ENCODE data around the gene MARCHF2.
A peak's percentile ranks its signal among the peaks of the same experiment; 100 is the strongest.
"Not testable (repeated sequence)": the region's sequence is repeated elsewhere in the genome, so short reads cannot be mapped to it uniquely, and the experiment has no call there.

Gene MARCHF2, protein sequence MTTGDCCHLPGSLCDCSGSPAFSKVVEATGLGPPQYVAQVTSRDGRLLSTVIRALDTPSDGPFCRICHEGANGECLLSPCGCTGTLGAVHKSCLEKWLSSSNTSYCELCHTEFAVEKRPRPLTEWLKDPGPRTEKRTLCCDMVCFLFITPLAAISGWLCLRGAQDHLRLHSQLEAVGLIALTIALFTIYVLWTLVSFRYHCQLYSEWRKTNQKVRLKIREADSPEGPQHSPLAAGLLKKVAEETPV

DNA sequence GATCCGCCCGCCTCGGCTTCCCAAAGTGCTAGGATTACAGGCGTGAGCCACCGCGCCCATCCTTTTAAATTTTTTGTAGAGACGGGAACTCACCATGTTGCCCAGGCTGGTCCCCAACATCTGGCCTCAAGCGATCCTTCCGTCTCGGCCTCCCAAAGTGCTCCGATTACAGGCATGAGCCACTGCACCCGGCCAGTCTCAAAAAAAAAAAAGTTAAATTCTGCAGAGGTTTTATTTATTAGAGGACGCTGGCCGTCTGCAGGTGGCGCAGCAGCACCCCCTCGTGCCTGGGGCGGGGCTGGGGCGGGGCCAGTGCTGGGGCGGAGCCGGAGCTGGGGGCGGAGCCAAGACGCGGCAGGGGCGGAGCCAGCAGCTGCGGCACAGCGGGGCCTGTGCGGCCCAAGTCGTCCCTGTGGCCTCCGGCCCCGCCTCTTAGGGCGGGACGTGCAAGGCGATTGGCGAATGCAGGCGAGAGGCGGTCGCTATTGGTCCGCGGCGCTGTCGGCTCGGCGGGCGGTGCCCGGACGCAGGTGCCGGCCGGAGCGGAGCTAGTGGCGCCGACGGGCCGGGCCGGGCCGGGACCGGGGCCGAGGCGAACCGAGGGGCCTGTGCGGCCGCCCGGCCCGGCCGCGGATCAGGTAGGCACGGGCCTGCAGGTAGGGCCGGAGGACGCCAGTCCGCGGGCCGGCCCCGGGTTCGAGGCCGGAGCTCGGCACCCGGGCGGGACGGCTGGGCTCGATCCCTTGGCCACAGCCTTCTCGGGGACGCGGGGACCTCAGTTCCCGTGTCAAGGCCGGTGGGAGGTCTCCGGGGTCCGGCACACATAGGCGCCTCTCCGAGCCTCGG lies at the start of gene MARCHF2:
Gene MARCHF2 (plus strand): TSS at position 523 of the 846 bp plus-strand sequence. CDS start 8,536 bp downstream, outside the sequence.
- DNase-seq (ENCODE audit: extremely low read depth in 1 of 2, low read depth in 1 of 2) = peak; percentile 91 to 95

DNA sequence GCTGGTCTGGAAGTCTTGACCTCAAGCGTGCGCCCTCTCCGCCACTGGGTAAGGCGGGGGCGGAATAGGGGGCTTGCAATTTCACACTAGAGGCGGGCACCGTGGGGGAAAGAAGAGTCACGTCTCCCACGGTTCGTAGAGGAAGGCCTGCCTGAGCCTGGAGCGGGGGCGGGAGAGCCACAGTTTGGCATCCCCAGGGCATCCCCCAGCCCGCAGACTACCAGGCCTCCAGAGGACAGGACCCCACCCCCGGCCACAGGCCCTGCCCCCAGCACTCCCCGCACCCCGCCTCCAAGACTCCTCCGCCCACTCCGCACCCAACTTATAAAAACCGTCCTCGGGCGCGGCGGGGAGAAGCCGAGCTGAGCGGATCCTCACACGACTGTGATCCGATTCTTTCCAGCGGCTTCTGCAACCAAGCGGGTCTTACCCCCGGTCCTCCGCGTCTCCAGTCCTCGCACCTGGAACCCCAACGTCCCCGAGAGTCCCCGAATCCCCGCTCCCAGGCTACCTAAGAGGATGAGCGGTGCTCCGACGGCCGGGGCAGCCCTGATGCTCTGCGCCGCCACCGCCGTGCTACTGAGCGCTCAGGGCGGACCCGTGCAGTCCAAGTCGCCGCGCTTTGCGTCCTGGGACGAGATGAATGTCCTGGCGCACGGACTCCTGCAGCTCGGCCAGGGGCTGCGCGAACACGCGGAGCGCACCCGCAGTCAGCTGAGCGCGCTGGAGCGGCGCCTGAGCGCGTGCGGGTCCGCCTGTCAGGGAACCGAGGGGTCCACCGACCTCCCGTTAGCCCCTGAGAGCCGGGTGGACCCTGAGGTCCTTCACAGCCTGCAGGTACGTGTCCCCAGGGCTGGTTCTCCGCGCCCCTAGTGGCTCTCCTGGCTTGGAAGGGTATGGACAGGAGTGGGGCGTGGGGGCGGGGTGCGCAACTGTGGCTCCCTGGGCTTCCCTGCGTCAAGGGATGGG lies 49.0 kb upstream of the MARCHF2 start, which contains the start of gene ANGPTL4:
Gene ANGPTL4 (plus strand): TSS at position 353 of the 969 bp plus-strand sequence. CDS start 167 bp downstream, at position 520.
- peak; percentile 37 to 60 for DNase-seq (ENCODE audit: extremely low read depth in 1 of 2, low read depth in 1 of 2)

DNA sequence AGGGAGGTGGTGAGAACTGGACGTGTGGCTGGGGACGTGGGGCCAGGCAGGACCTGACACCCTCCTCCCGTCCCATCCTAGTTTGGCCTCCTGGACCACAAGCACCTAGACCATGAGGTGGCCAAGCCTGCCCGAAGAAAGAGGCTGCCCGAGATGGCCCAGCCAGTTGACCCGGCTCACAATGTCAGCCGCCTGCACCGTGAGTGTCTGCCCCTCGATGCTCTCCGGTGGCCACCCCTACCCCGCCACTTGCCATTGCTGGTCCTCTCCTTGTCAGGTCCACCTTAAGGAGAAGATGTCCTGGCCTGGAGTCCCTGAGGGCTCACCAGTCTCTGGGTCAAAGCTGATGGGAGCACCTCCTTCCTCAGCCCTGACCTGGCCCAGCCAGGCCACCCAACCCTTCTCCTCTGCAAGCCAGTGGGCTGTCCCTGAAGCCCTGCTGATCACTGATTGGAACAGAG lies 47.0 kb upstream of the MARCHF2 start:
- no peak for DNase-seq (ENCODE audit: extremely low read depth in 1 of 2, low read depth in 1 of 2)

DNA sequence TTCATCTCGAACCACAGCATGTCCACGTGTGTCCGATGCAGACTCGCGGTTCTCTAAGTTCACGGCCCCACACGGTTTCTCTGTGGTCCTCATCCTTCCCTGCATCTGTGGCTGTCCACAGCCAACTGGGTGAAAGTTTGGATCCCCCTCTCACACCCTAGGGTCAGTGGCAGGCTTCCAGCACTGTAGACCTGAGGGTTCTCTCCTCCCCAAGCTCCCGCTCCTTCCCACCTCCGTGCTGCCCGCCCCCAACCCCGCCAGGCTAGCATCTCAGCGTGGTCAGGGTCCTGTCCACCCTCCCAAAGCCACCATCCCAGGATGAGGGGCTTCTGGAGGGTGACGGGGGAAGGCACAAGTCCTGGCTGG lies 46.2 kb upstream of the MARCHF2 start:
- no peak for DNase-seq (ENCODE audit: extremely low read depth in 1 of 2, low read depth in 1 of 2)

DNA sequence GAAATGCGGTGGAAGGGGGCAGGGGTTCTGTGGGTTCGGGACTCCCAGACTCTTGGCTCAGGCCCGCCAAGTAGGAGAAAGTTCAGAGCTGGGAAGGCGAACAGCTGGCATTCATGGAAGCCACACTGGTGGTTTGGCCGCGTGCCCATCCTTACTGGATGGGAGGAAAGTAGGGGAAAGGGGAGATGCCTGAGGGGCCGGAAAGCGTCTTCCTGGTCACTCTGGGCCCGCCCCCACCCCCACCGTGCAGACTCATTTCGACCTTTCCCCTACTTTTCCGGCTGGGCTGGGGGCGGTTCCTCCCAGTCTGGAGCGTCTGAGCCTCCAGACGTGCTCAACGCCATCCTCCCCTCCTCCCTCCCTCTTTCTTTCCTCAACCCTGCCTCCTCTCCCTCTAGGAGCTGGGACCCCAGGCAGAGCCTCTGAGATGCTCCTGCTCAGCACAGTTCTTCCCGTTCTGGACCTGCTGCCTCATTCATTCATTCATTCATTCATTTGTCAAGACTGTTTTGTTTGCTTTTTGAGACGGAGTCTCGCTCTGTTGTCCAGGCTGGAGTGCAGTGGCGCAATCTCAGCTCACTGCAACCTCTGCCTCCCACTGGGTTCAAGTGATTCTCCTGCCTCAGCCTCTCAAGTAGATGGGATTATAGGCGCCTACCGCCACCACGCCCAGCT lies 45.6 kb upstream of the MARCHF2 start:
- no peak for DNase-seq (ENCODE audit: extremely low read depth in 1 of 2, low read depth in 1 of 2)

DNA sequence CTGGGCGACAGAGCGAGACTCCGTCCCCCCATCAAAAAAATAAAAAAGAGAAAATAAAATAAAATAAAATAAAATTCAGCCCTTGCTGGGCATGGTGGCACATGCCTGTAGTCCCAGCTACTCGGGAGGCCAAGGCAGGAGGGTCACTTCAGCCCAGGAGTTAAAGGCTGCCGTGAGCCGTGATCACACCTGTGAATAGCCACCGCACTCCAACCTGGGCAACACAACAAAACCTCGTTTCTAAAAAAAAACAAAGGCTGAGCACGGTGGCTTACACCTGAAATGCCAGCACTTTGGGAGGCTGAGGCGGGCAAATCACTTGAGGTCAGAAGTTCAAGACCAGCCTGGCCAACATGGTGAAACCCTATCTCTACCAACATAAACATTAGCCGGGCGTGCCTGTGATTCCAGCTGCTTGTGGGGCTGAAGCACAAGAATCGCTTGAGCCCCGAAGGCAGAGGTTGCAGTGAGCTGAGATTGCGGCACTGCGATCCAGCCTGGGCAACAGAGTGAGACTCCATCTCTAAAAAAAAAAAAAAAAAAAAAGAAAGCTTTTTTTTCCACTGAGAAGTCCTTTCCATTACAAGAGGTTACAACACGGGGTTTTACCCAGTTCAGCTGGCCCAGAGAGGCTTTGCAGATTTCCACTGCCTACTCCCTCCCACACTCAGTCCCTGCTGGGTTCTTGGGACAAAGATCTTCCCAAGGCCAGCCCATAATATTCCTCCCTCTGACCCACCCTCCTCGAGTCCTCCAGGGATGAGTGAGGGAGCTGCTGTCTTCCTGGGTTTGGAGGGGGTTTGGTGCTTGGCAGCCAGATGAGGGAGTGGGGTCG lies 42.7 kb upstream of the MARCHF2 start:
- no peak for DNase-seq (ENCODE audit: extremely low read depth in 1 of 2, low read depth in 1 of 2)

DNA sequence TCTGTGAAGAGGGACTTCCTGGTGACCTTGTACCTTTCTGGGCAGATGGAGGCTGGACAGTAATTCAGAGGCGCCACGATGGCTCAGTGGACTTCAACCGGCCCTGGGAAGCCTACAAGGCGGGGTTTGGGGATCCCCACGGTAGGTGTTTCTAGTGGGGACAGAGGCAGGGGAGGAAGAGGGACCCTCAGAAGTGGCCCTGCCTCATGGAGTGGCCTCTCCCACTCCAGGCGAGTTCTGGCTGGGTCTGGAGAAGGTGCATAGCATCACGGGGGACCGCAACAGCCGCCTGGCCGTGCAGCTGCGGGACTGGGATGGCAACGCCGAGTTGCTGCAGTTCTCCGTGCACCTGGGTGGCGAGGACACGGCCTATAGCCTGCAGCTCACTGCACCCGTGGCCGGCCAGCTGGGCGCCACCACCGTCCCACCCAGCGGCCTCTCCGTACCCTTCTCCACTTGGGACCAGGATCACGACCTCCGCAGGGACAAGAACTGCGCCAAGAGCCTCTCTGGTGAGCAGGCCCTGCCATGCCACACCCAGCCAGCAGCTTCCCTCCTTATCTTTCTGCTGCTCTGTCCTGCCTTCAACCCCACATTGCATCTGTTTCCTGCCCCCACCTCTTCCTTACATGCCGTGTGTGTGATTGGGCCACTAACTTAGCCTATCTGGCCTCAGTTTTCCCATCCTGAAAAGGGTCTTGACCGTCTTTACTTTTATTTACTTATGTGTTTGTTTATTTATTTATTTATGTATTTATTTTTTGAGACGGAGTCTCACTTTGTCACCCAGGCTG lies 41.9 kb upstream of the MARCHF2 start:
- no peak for DNase-seq (ENCODE audit: extremely low read depth in 1 of 2, low read depth in 1 of 2)

DNA sequence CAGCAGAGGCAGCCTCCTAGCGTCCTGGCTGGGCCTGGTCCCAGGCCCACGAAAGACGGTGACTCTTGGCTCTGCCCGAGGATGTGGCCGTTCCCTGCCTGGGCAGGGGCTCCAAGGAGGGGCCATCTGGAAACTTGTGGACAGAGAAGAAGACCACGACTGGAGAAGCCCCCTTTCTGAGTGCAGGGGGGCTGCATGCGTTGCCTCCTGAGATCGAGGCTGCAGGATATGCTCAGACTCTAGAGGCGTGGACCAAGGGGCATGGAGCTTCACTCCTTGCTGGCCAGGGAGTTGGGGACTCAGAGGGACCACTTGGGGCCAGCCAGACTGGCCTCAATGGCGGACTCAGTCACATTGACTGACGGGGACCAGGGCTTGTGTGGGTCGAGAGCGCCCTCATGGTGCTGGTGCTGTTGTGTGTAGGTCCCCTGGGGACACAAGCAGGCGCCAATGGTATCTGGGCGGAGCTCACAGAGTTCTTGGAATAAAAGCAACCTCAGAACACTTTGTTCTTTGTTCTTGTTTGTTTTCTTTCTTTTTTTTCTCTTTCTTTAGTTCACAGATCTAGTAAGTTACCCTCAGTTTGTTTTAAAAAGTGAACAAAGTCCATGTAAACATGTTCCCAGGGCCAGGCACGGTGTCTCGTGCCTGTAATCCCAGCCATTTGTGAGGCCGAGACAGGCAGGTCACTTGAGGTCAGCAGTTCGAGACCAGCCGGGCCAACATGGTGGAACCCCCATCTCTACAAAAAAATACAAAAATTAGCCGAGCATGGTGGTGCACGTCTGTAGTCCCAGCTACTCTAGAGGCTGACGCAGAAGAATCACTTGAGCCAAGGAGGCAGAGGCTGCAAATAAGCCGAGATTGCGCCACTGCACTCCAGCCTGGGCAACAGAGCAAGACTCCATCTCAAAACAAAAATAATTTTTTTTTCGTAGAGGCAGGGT lies 39.0 kb upstream of the MARCHF2 start:
- no peak for DNase-seq (ENCODE audit: extremely low read depth in 1 of 2, low read depth in 1 of 2)

DNA sequence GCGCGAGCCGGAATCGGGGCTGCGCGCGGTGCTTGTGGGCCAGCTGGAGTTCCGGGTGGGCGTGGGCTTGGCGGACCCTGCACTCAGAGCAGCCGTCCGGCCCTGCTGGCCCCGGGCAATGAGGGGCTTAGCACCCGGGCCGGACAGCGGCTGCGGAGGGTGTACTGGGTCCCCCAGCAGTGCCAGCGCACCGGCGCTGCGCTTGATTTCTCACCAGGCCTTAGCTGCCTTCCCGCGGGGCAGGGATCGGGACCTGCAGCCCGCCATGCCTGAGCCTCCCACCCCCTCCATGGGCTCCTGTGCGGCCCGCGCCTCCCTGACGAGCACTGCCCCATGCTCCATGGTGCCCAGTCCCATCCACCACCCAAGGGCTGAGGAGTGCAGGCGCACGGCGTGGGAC lies 37.3 kb upstream of the MARCHF2 start:
- DNase-seq (ENCODE audit: extremely low read depth in 1 of 2, low read depth in 1 of 2) = not testable (repeated sequence)

DNA sequence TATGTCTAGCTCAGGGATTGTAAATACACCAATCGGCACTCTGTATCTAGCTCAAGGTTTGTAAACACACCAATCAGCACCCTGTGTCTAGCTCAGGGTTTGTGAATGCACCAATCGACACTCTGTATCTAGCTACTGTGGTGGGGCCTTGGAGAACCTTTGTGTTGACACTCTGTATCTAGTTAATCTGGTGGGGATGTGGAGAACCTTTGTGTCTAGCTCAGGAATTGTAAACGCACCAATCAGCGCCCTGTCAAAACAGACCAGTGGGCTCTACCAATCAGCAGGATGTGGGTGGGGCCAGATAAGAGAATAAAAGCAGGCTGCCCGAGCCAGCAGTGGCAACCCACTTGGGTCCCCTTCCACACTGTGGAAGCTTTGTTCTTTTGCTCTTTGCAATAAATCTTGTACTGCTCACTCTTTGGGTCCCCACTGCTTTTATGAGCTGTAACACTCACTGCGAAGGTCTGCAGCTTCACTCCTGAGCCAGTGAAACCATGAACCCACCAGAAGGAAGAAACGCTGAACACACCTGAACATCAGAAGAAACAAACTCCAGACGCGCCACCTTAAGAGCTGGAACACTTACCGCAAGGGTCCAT lies 36.6 kb upstream of the MARCHF2 start:
- DNase-seq (ENCODE audit: extremely low read depth in 1 of 2, low read depth in 1 of 2) = not testable (repeated sequence)

DNA sequence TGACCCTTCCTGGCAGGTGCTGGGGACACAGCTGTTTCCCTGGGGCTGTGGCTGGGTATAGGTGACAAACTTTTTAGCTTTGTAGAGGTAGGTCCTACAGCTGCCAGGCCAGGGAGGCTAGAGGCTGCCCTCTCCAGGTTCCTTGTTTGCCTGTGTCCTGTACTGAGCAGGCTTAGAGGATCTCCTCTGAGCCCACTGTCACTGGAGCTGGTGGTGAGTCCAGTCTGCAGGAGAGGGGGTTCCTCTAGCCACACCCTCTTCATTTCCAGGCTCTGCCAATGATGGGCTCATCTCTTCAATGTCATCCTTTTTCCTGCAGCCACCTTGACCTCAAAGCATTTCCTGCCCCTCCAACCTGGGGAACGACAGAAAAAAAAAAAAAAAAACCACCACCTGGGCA lies 35.5 kb upstream of the MARCHF2 start:
- DNase-seq (ENCODE audit: extremely low read depth in 1 of 2, low read depth in 1 of 2) = no peak

DNA sequence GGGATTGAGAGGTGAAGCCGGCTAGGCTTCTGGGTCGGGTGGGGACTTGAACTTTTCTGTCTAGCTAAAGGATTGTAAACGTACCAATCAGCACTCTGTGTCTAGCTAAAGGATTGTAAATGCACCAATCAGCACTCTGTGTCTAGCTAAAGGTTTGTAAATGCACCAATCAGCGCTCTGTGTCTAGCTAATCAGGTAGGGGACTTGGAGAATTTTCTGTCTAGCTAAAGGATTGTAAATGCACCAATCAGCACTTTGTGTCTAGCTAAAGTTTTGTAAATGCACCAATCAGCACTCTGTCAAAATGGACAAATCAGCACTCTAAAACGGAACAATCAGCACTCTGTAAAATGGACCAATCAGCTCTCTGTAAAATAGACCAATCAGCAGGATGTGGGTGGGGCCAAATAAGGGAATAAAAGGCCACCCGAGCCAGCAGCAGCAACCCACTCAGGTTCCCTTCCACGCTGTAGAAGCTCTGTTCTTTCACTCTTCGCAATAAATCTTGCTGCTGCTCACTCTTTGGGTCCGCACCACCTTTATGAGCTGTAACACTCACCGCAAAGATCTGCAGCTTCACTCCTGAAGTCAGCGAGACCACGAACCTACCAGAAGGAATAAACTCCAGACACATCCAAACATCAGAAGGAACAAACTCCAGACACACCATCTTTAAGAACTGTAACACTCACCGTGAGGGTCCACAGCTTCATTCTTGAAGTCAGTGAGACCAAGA lies 33.8 kb upstream of the MARCHF2 start:
- not testable (repeated sequence) for DNase-seq (ENCODE audit: extremely low read depth in 1 of 2, low read depth in 1 of 2)

DNA sequence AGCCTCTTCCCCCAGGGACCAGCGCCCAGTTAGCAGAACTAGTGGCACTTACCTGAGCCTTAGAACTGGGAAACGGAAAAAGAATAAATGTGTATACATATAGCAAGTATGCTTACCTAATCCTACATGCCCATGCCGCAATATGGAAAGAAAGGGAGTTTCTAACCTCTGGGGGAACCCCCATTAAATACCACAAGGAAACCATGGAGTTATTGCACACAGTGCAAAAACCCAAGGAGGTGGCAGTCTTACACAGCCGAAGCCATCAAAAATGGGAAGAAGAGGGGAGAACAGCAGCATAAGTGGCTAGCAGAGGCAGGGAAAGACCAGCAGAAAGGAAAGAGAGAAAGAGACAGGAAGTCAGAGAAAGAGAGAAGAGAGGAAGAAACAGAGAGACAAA lies 28.5 kb upstream of the MARCHF2 start:
- not testable (repeated sequence) for DNase-seq (ENCODE audit: extremely low read depth in 1 of 2, low read depth in 1 of 2)

DNA sequence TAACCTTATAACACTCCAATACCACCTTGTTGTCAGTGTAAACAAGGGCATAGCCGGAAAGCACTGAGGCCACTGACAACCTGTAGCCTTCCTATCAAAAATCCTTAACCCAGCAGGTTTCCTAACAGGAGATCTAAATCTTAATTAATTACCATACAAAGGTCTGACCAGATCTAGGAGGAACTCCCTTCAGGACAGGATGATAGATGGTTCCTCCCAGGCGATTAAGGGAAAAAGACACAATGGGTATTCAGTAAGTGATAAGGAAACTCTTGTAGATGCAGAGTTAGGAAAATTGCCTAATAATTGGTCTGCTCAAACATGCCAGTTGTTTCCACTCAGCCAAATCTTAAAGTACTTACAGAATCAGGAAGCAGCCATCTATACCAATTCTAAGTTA lies 28.0 kb upstream of the MARCHF2 start:
- DNase-seq (ENCODE audit: extremely low read depth in 1 of 2, low read depth in 1 of 2) = not testable (repeated sequence)

DNA sequence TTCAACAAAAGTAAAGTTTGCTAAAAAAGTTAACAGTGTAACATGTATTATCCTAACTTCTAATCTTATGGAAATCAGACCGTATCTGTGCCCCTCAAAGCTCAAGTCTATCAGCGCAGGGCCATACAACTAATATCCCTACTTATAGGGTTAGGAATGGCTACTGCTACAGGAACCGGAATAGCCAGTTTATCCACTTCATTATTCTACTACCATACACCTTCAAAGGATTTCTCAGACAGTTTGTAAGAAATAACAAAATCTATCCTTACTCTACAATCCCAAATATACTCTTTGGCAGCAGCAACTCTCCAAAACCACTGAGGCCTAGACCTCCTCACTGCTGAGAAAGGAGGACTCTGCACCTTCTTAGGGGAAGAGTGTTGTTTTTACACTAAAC lies 27.5 kb upstream of the MARCHF2 start:
- not testable (repeated sequence) for DNase-seq (ENCODE audit: extremely low read depth in 1 of 2, low read depth in 1 of 2)

DNA sequence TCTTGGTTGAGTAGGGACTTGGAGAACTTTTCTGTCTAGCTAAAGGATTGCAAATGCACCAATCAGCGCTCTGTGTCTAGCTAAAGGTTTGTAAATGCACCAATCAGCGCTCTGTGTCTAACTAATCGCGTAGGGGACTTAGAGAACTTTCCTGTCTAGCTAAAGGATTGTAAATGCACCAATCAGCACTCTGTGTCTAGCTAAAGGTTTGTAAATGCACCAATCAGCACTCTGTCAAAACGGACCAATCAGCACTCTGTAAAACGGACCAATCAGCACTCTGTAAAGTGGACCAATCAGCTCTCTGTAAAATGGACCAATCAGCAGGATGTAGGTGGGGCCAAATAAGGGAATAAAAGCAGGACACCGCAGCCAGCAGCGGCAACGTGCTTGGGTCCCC lies 26.7 kb upstream of the MARCHF2 start:
- not testable (repeated sequence) for DNase-seq (ENCODE audit: extremely low read depth in 1 of 2, low read depth in 1 of 2)

Measured in stimulated activated CD8-positive, alpha-beta memory T cell treated with anti-CD3 and anti-CD28 coated beads, Interleukin-7, amount 100 ng/mL, for 48 hours (primary cell).